Activated naive CD8-positive, alpha-beta T cell treated with anti-CD3 and anti-CD28 coated beads, Interleukin-2, amount 50 U/mL, for 16 hours (primary cell): Measurements from ENCODE around the gene ABHD17C.
A peak's percentile ranks its signal among the peaks of the same experiment; 100 is the strongest.
"Not testable (repeated sequence)": the region's sequence is repeated elsewhere in the genome, so short reads cannot be mapped to it uniquely, and the experiment has no call there.

Experiments used
- DNase-seq: peaks from one replicate; pipeline ENCODE4 v3.0.0-alpha.2; 2020; ENCODE audit warnings: low read depth, low spot score

The ABHD17C gene

GRCh38 chr15:80763235-80763634 lies 68.1 kb downstream of the ABHD17C start:
- not testable (repeated sequence) for DNase-seq

GRCh38 chr15:80764535-80764934 lies 69.4 kb downstream of the ABHD17C start:
- DNase-seq: no peak

- no peak for DNase-seq
Measured at GRCh38 chr15:80766275-80766674, 71.2 kb downstream of the ABHD17C start.

GRCh38 chr15:80768158-80768557 lies 73.0 kb downstream of the ABHD17C start:
- DNase-seq: no peak

- no peak for DNase-seq
Measured at GRCh38 chr15:80769153-80769828, 74.2 kb downstream of the ABHD17C start.

GRCh38 chr15:80769829-80770705 lies 75.0 kb downstream of the ABHD17C start:
- no peak for DNase-seq

- DNase-seq: no peak
Measured at GRCh38 chr15:80773122-80773551, 78.0 kb downstream of the ABHD17C start.

- no peak for DNase-seq
Measured at GRCh38 chr15:80773792-80774352, 78.8 kb downstream of the ABHD17C start.

GRCh38 chr15:80774486-80774885 lies 79.4 kb downstream of the ABHD17C start:
- DNase-seq: no peak

- DNase-seq: no peak
Measured at GRCh38 chr15:80775338-80775737, 80.2 kb downstream of the ABHD17C start.

- peak; percentile 30 for DNase-seq
Measured at GRCh38 chr15:80776420-80777045, 81.4 kb downstream of the ABHD17C start.

- DNase-seq: no peak
Measured at GRCh38 chr15:80777137-80777536, 82.0 kb downstream of the ABHD17C start.

GRCh38 chr15:80777826-80778620 lies 82.9 kb downstream of the ABHD17C start:
- DNase-seq: no peak

- no peak for DNase-seq
Measured at GRCh38 chr15:80778621-80778963, 83.5 kb downstream of the ABHD17C start.

- DNase-seq: no peak
Measured at GRCh38 chr15:80778964-80779657, 84.0 kb downstream of the ABHD17C start, which contains the start of gene CEMIP. Gene CEMIP (plus strand): TSS chr15:80779370. CDS start chr15:80873880, 94,510 bp downstream.

- no peak for DNase-seq
Measured at GRCh38 chr15:80779658-80780415, 84.7 kb downstream of the ABHD17C start.

GRCh38 chr15:80780416-80781221 lies 85.5 kb downstream of the ABHD17C start:
- no peak for DNase-seq

- no peak for DNase-seq
Measured at GRCh38 chr15:80783260-80783659, 88.2 kb downstream of the ABHD17C start.

- no peak for DNase-seq
Measured at GRCh38 chr15:80785335-80785734, 90.2 kb downstream of the ABHD17C start.
